ENCODE results near the gene PRKAB2.

DNA sequence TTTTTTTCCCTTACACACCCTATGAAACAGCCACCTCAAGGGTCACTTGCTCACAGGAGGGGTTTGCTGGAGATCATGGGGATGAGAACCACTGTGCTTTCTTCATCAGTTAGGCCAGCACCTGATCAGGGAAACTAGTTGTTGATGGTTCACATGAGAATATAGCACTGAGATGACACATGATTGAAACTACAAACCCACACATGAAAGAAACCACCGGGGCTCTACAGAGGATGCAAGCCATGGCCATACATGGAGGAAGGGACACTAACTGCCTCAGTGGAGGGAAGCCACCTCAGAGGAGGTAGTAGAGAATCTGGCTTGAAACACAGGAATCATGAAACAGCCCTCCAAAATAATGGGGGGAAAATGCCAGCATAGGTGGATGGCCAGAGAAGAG is 63.2 kb downstream of the PRKAB2 start:
- TF ChIP-seq, protein P1, sequence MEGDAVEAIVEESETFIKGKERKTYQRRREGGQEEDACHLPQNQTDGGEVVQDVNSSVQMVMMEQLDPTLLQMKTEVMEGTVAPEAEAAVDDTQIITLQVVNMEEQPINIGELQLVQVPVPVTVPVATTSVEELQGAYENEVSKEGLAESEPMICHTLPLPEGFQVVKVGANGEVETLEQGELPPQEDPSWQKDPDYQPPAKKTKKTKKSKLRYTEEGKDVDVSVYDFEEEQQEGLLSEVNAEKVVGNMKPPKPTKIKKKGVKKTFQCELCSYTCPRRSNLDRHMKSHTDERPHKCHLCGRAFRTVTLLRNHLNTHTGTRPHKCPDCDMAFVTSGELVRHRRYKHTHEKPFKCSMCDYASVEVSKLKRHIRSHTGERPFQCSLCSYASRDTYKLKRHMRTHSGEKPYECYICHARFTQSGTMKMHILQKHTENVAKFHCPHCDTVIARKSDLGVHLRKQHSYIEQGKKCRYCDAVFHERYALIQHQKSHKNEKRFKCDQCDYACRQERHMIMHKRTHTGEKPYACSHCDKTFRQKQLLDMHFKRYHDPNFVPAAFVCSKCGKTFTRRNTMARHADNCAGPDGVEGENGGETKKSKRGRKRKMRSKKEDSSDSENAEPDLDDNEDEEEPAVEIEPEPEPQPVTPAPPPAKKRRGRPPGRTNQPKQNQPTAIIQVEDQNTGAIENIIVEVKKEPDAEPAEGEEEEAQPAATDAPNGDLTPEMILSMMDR (IDR thresholded peaks at IDR 0.05; ENCODE audit: low read depth, low read length, poor library complexity, severe bottlenecking), result no peak
- no peak for TF ChIP-seq EZH2phosphoT487 (IDR thresholded peaks at IDR 0.05; ENCODE audit: borderline replicate concordance, low read length)
